Anterior cingulate cortex (tissue), 58 donors: ENCODE data around the gene CEMIP.

Experiments
- DNase-seq, 58 donors: peaks; one replicate each; lab custom pipeline; 2025; lab: John Stamatoyannopoulos, UW

CEMIP gene

DNA sequence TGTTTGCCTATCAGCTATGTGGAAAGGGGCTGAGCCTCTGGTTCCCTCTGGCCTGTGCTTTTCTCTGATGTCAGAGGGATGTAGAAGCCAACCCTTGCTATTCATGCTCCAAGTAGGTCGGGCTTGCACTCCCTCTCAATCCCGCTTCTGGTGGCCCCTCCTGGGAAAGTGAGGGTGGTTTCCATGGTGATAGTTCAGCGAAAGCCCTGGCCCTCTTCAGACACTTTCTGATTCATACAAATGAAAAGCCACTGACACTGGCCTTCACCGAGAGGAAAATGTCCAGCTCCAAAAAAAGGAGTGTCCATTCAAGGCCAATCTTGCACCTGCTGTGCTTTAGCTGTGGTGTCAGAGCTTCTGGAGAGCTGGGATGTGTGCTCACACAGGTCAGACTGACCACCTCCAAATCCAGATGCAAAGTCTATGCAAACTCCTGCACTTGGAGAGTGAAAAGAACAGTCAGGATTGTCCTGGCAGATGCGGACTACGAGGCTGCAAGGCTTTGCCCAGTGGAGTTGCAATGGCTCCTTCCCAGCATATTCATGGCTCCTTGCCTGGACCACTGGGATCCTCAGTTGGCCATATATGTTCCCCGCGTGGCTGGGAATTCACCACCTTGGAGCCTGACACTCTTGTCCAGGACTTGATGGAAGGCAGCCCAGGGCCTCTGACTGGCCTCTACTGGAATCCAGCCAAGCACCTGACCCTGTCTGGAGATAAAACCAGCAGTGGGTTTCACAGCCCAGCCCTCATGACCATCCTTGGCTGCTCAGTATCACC, 96.6 kb downstream of the CEMIP start:
- peak in 49 of 58 donors; percentile 6 to 86 (median 46) for DNase-seq

DNA sequence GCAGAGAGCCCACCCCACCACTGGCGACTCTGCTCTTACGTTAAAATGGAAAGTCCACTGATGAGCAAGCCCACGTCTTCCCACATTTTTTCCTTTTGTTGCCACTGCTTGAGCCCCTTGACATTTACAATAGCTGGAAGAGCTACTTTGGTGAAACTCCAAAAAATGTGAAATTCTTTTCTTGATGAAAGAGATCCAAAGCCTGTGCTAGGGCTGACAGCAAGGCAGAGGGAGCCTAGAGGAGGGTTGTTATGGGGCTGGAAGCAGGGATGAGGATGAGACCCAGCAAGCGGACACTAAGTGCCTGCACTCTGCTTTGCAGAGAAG, 97.1 kb downstream of the CEMIP start:
- DNase-seq = no peak

DNA sequence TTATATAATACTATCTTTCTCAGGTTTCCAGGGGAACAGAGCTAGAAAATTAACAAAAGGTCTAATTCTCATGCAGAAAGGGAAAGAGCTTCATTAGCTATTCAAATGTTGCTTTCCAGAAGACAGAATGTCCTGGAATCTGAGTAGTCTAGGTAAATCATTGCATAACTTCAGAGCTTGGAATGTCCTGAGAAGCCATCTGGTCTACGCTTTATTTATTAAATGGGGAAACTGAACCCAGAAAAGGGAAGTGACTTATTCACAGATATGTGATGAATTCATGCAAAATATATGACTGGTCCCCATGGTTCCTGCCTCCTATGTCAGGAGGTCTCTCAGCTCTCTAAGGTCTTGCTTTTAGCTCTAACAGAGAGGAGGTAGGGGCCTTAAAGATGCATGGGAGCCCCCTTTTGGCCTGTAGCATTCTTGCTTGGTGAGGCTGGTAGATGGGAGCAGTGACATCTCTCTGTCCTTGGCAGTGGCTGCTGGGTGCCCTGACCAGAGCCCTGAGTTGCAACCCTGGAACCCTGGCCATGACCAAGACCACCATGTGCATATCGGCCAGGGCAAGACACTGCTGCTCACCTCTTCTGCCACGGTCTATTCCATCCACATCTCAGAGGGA, 99.2 kb downstream of the CEMIP start:
- no peak for DNase-seq

DNA sequence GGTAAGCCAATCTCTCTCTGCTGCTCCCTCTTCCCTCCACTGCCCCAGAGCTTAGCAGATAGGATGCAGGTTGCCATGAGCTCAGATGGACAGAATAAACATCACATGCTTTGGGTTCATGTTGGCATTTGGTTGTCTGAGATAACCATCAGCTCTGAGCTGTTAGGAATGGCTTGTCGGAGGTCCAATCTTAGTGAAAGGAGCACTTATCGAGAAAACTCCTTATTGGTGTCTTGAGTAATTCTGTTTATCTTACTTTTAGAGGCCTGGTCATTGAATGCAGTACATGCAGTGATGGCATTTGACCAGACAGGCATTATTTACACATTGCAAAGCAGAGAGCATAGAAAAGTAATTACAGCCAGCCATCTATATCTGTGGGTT, 99.7 kb downstream of the CEMIP start:
- DNase-seq = no peak

DNA sequence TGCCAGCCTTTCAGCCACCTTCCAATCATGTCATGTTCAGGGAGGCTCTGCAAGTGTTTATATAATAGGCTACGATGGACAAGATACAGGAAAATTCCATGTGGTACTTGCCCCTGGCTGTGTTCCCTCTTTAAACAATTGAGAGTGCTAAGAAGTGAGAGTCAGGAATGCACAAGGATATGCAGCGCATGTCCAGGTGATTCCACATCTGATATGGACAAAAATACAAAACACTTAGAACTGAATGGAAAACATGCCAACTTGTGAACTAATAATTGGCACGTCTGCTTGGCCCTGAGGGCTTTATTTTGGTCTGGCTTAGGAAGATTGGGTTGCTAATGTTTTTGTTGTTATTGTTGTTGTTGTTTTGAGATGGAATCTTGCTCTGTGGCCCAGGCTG, 100.9 kb downstream of the CEMIP start:
- DNase-seq = no peak

DNA sequence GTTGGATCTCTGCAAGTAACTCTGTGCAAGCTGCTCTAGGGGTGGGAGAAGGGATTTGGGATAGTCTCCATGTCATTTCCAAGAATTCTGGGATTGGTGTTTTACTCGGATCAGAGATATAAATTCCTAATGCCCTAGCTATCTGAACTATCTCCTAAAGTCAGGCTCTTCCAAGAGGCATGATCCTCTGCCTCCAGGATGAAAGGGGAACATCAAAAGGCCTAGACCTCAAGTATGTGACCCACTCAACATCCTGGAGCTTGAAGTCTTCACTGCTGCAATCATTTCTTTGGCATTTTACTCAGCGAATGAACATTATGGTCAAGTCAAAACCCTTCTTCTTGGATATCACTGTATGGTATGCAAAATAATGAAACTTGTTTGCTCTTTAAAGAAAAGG, 104.5 kb downstream of the CEMIP start:
- DNase-seq = no peak

DNA sequence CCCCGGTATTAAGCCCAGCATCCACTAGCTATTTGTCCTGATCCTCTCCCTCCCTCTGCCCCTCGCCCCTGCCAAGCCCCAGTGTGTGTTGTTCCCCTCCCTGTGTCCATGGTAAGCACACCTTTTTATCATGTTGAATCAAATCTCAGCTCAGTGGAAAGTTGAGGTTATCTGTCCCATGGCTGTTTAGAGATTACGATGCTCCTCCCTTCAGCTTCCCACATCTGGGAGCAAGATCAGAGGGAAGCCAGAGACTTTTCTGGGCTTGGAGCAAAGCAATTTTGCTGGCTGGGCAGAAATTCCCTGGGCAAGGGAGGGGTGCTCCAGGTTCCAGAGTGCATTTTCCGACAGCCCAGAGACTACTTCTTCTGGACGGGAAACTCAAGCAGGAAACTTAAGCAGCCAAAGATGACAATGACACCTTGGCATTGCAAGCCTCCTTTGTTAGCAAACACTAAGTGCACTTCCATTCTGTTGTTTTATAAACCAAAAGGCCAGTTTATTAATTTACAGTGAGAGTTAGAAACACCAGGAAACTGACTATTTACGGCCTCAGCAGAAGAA, 105.9 kb downstream of the CEMIP start:
- DNase-seq = no peak

DNA sequence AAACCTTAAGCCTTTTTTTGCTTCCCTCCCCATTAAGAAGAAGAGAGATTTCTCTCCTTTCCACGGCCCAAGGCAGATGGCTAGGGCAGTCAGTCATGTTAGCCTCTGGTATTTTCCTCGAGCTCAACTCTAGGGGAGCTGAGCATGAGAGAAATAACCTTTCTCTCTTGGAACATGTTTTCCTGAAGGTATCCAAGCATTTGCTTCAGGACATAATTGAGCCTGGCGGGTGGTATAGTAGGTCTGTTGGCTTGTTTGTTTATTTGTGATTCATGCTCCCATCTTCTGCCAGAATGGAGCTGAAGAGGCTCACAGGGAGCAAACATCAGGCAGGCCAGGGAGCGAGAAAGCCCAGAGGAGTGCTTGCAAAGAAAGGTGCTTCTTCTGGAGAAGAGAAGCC, 108.0 kb downstream of the CEMIP start:
- DNase-seq = peak in 1 of 58 donors; percentile 30

DNA sequence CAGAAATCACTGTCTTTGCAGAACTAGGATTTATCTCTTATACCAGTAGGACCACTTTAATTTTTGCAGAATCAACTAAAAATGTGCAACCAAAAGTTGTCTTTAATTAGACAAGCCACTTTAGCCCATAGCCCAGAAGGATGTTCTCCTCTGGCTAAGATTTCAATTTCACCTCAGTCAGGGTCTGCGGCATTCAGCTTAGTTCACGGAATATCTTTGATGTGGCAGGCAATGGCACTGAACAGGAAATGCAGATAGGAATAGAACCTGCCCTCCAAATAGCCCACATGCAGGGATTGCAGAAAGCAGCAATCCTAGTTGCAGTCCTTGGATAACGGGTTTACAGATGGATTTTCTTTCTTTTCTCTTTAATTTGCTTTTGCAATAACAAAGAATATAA, 109.7 kb downstream of the CEMIP start:
- no peak for DNase-seq

DNA sequence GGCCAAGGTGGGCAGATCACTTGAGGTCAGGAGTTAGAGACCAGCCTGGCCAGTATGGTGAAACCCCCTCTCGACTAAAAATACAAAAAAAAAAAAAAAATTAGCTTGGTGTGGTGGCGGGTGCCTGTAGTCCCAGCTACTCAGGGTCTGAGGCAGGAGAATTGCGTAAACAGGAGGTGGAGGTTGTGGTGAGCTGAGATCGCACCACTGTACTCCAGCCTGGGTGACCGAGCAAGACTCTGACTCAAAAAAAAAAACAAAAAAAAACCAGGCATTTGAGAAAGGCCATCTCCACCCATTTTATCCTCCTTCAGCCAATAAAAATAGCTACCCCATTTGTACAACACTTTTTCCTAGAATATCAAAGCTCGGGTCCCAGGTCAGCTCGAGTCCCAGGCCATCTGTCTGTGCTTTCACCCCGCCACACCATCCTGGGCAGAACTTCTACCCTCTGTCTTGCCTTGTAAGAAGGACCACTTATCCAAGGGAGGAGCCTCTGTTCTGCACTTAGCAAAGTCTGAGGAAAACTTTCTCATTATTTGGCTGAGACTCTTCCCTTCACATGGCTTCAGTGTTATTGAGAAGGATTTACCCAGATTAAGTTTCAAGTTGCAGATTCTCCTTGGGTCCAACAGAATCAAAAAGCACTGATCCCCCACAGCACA, 111.3 kb downstream of the CEMIP start:
- no peak for DNase-seq

DNA sequence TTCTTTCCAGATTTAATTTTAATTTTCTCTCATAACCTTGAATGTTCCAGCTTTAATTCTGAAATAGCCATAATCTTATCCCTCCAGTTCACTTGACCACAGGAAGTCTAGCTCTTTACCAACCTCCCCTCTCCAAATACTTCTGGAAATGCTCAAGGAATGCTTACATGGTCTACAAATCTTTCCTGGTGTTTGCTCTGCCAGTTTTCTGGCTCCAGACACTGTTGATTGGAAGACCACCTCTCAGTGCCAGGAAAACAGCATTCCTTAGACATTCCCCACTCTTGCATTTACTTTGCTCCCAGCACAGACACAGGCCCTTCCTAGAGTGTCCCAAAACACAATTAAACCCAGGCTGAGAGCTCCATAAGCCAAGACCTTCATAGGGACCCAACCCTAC, 111.8 kb downstream of the CEMIP start:
- DNase-seq = no peak

DNA sequence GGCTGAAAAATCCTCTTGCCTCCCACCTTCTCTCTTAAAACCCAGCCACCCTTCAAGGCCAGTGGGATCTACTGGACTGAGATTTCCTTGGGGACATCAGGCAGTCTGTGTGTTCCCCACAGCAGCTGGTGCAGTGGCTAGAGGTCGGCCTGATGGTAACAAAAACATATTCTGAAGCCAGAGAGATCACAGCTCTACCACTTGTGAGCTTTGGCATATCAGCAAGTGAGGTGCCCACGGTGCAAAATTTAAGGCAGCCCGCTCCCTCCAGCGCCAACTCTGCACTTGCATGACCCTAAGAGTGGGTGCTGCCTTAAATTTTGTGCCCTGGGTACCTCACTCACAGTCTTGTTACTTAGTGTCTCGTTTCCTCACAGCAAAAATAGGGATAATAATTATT, 113.2 kb downstream of the CEMIP start:
- no peak for DNase-seq

DNA sequence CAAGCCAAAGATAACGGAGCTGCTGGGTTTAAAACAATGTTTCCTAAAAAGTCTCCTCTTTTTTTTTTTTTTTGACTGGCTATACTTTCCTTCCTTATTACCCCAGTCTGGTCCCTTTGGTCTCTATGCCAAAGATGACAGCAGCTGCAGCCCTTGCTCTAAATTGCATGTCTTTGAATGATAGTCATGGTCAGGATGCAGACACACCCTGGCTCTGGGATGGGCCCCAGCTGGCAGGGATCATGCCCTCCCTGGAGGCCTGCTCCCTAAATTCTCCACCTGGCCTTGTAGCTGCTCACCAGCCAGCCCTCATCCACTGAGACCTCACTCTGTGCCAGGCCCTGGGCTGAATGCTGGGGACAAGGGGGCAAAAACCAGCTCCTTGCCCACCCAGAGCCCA, 114.6 kb downstream of the CEMIP start:
- DNase-seq = no peak

DNA sequence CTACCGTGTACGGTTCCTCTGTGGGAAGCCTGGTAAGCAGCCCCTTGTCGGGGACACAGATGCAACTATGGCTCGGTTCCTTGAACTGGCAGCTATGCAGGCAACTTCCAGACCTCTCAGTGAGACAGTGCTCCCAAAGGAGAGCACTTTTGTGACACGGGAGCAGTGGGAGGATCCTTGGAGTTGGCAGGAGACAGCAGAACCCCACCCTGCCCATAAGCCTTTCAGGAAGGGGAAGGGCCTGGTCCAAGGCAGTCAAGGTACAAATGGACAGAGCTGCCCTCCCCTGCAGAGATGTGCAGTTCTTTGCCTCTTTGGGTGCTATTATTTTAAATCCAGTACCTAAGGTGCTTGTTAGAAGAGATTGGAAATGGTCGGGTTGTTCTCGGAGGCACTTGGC, 115.9 kb downstream of the CEMIP start:
- no peak for DNase-seq

DNA sequence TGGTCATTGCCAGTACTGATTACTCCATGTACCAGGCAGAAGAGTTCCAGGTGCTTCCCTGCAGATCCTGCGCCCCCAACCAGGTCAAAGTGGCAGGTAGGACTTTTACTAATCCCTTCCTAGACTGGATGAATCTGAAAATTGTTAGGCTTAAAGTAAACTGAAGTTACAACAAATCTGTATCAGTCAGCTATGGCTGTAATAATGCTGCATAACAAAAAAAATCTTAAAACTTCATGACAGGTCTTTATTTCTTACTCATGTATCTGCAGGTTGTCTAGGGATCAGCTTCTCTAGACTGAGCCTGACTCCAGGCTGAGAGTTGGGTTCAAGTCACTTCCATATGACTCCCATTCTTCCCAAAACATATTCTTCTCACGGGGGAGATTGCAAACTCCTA, 116.8 kb downstream of the CEMIP start:
- DNase-seq = no peak

DNA sequence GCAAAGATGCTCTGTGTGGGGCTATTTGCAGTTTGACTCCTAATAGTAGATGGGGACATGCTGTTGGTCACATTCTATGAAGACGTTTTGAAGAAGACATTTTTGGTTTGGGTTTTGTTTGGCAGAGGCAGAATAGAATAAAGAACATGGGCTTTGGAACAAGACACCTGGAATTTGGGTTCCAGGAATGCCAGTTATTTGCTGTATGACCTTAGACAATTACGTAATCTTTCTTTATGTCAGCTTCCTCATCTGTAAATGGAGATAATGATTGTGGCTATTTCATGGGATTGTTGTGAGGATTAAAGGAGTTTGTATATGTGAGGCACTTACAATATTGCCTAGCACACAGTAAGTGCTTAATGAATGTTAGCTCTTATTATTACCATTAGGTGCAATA, 118.9 kb downstream of the CEMIP start:
- no peak for DNase-seq

DNA sequence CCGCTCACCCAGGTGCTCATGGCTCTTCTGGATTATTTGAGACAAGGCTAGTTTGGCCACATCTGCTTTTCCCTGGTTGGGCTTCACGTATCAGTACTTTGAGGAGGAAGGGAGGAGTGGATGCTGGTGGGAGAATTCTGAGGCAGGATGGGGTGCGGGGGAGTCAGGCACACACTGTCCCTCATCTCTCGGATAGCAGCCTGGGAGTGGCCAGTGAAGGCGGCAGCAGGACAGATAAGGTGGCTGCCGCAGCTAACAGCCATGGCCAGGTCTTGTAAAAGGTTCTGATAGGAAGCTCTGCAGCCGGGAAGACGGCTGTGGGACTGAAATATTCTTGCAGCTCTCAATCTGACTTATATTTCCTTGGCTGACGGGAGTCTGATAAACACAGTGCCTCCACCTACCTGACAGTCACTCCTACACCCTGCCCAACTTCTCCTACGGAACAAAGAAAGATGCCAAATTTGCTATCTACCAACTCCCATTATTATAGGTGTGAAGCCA, 123.2 kb downstream of the CEMIP start:
- peak in 8 of 58 donors; percentile 4 to 43 (median 20) for DNase-seq

DNA sequence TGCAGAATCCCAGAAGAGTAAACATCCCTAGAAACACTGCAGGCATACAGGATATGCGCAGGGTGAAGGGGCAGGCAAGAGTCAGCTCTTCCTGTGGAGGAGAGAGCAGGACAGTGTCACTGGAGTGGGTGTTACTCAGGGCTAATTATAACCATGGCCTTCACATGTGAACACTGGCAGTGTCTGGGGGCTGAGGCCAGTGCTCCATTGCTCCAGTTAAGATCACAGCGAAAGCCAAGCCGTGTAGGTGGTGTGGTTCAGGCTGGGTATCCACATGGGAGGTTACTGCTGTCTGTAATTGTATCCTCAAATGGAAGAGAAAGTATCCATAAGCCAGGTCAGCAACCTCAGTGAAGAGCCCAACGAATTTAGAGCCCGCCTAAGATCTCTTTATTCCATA, 125.8 kb downstream of the CEMIP start:
- DNase-seq = no peak

DNA sequence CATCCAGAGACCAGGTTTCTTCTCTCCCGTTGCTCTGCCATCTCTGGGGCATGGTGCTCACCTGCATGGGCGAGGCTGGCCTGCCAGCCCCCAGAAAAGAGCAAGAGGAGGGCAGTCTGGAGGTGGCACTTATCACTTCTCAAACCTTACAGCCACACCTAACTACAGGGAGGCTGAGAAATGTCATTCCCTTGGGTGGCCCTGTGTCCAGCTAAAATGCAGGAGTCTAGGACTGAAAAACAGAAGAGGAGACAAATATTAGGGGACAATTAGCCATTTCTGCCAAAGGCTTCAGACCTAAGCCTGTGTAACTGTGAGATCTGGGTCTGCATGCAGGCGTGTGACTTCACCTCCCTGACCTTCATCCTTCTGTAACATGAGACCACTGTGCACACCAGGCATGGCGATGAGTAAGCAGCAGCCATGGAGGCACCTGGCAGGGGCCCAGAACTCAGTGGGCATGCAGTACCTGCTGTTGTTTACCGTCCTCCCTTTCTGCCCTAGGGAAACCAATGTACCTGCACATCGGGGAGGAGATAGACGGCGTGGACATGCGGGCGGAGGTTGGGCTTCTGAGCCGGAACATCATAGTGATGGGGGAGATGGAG, 127.1 kb downstream of the CEMIP start:
- DNase-seq = no peak

DNA sequence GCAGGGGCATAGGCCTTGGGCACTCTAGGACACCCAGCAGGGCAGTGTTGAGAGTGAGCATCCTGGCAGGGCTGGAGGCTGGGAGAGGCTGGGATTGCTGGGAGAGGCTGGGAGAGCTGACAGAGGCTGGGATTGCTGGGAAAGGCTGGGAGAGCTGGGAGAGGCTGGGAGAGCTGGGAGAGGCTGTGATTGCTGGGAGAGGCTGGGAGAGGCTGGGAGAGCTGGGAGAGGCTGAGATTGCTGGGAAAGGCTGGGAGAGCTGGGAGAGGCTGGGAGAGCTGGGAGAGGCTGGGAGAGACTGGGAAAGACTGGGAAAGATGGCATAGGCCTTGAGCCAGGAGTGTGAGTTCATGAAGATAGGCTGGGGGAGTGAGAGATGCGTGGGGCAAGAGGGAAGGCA, 132.7 kb downstream of the CEMIP start:
- no peak for DNase-seq

DNA sequence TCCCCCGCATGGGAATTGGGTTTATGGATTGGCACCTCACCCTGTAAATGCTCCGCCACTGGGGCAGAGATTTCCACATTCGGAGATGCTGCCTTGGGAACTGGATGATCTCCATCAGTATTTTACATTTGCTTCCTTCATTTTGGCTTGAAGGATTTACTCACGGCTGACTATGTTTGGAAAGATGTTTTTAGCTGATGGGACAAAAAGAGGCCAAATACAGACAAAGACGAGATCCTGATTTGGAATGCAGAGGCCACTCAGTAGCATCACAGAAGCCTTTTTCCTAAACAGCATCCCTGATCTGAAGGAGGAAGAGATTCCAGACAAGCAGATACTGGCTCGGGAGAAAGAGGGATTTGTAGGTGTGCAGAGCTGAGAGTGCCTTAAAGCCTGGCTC, 133.5 kb downstream of the CEMIP start:
- DNase-seq = peak in 1 of 58 donors; percentile 14
